Measurements from ENCODE around the gene TBC1D25. TPM values are rescaled to one million over a fixed set of nuclear protein-coding genes. Genes with fewer than 3 reads are reported as not detected.

Gene TBC1D25
- total and polyA plus RNA-seq, 2 donors from 2014 or later = 6.0 to 16.3 TPM

DNA sequence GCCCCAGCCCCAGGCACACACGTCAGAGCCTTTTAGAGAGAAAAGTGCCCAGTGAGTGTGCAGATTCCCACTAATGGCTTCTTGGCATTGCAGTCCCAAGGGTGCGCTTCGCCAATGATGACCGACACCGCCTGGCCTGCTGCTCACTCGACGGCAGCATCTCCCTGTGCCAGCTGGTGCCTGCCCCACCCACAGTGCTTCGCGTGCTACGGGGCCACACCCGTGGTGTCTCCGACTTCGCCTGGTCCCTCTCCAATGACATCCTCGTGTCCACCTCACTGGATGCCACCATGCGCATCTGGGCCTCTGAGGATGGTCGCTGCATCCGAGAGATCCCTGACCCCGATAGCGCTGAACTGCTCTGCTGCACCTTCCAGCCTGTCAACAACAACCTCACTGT is 60.7 kb downstream of the TBC1D25 start:
- H3K9ac ChIP-seq (ENCODE audit: low read length in 3 of 3) = no peak overlapping the region
- no peak for FAIRE-seq
- H3K4me3 ChIP-seq (ENCODE audit: low read length in 3 of 3) = no peak overlapping the region
- no peaks in the 10 kb centered on the region for H3K9me3 ChIP-seq (ENCODE audit: control insufficient read depth in 2 of 3, insufficient read depth in 1 of 3, low read length in 3 of 3)
- intact Hi-C loops (cut with DNase I) = no loop called here
- DNase-seq = no peak
- H3K36me3 ChIP-seq (ENCODE audit: control insufficient read depth in 2 of 3, insufficient read depth in 3 of 3, low read length in 3 of 3) = peaks cover 0 to 19% (median 18%) of the 10 kb centered on the region in 3 donors
- TF ChIP-seq CTCF (IDR thresholded peaks at IDR 0.05; ENCODE audit: borderline replicate concordance, extremely low read depth, insufficient read depth) = no peak
- no peak overlapping the region for H3K27ac ChIP-seq (ENCODE audit: low read depth in 2 of 2, low read length in 2 of 2)
- H3K27me3 ChIP-seq (ENCODE audit: control insufficient read depth, insufficient read depth, low read length) = no peaks in the 10 kb centered on the region
- peaks cover 0 to 4% (median 0%) of the 10 kb centered on the region in 3 donors for H3K4me1 ChIP-seq (ENCODE audit: control insufficient read depth in 2 of 3, insufficient read depth in 2 of 3, low read depth in 1 of 3, low read length in 3 of 3)

DNA sequence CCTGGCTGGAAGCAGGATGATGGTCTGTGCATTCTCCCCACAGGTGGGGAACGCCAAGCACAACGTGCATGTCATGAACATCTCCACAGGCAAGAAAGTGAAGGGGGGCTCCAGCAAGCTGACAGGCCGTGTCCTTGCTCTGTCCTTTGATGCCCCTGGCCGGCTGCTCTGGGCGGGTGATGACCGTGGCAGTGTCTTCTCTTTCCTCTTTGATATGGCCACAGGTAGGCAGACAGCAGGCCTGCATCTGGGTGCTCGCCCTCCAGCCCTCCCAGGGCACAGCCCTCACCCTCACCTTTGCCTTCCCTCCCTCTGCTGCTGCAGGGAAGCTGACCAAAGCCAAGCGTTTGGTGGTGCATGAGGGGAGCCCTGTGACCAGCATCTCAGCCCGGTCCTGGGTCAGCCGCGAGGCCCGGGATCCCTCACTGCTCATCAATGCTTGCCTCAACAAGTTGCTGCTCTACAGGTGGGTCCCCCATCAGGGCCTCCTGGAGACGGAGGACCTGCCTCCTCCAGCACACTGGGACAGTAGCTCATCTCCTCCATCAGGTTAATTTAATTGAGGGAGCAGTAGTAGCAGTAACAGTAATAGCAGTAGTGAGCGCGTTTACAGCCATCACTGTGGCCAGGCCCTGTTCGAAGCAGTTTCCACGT is 62.4 kb downstream of the TBC1D25 start:
- peaks cover 0 to 19% (median 18%) of the 10 kb centered on the region in 3 donors for H3K36me3 ChIP-seq (ENCODE audit: control insufficient read depth in 2 of 3, insufficient read depth in 3 of 3, low read length in 3 of 3)
- no peak for DNase-seq

DNA sequence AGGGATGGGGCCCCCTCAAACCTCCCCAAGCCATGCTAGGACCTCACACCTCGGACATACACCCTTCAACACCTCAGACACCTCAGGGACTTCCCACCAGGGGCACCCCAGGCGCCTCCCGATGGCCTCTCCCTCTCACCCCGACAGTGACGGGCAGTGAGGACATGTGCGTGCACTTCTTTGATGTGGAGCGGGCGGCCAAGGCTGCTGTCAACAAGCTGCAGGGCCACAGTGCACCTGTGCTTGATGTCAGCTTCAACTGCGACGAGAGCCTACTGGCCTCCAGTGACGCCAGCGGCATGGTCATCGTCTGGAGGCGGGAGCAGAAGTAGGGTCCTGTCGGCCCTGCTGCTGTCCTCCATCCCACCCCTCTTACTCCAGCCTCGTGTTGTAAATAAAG is 65.2 kb downstream of the TBC1D25 start:
- Histone ChIP-seq H3K36me3 (ENCODE audit: control insufficient read depth in 2 of 3, insufficient read depth in 3 of 3, low read length in 3 of 3) (peaks cover 0 to 13% (median 10%) of the 10 kb centered on the region in 3 donors), H3K27ac (ENCODE audit: low read depth in 2 of 2, low read length in 2 of 2) (no peak overlapping the region), H3K27me3 (ENCODE audit: control insufficient read depth, insufficient read depth, low read length) (no peaks in the 10 kb centered on the region), H3K9ac (ENCODE audit: low read length in 3 of 3) (no peak overlapping the region), H3K9me3 (ENCODE audit: control insufficient read depth in 2 of 3, insufficient read depth in 1 of 3, low read length in 3 of 3) (no peaks in the 10 kb centered on the region), H3K4me3 (ENCODE audit: low read length in 3 of 3) (no peak overlapping the region), H3K4me1 (ENCODE audit: control insufficient read depth in 2 of 3, insufficient read depth in 2 of 3, low read depth in 1 of 3, low read length in 3 of 3) (no peaks in the 10 kb centered on the region)
- no peak for FAIRE-seq
- no peak for TF ChIP-seq CTCF (IDR thresholded peaks at IDR 0.05; ENCODE audit: borderline replicate concordance, extremely low read depth, insufficient read depth)
- no peak for DNase-seq
- intact Hi-C loops (cut with DNase I) = no loop called here

More for the DNA sequence above, 62.4 kb downstream of the TBC1D25 start:
- H3K27ac ChIP-seq (ENCODE audit: low read depth in 2 of 2, low read length in 2 of 2) = no peak overlapping the region
- intact Hi-C loops (cut with DNase I) = no loop called here
- H3K4me1 ChIP-seq (ENCODE audit: control insufficient read depth in 2 of 3, insufficient read depth in 2 of 3, low read depth in 1 of 3, low read length in 3 of 3) = peaks cover 0 to 4% (median 0%) of the 10 kb centered on the region in 3 donors
- no peak overlapping the region for H3K4me3 ChIP-seq (ENCODE audit: low read length in 3 of 3)
- FAIRE-seq = no peak
- no peak for TF ChIP-seq CTCF (IDR thresholded peaks at IDR 0.05; ENCODE audit: borderline replicate concordance, extremely low read depth, insufficient read depth)
- H3K27me3 ChIP-seq (ENCODE audit: control insufficient read depth, insufficient read depth, low read length) = no peaks in the 10 kb centered on the region
- H3K9ac ChIP-seq (ENCODE audit: low read length in 3 of 3) = no peak overlapping the region
- H3K9me3 ChIP-seq (ENCODE audit: control insufficient read depth in 2 of 3, insufficient read depth in 1 of 3, low read length in 3 of 3) = no peaks in the 10 kb centered on the region
